H1 (cell line): Measurements from ENCODE around the gene ZNF555. TPM values are rescaled to one million over a fixed set of nuclear protein-coding genes. Genes with fewer than 3 reads are reported as not detected.

Experiments used
- CTCF ChIA-PET: fragments of 300-600 bp; sonication (Branson Sonifier 250); formaldehyde crosslinking; loops from one replicate; lab custom pipeline; 2021; ENCODE audit not compliant: partially characterized antibody; lab: Charles Lee
- POLR2A ChIA-PET: fragments of 300-600 bp; sonication (Branson Sonifier 250); formaldehyde crosslinking; loops from one replicate; lab custom pipeline; 2021; ENCODE audit warnings: inconsistent platforms; ENCODE audit not compliant: partially characterized antibody; lab: Charles Lee
- DNase-seq, 2 experiments: peaks; one replicate each; pipeline versions ENCODE4 v3.0.0 to v3.0.0-alpha.2; 2010 to 2022; ENCODE audit warnings: low spot score in 2 of 2, low read depth in 1 of 2, mixed read lengths in 1 of 2
- FAIRE-seq: peaks from 2 replicates; lab custom pipeline; 2011; peaks lifted over from hg19 to GRCh38; lab: Jason Lieb, UNC
- H2AFZ ChIP-seq: 2 replicates; pipeline ENCODE4 v1.8.1; 2012; ENCODE audit warnings: low read length, inconsistent platforms
- H2AK5ac ChIP-seq: 2 replicates; pipeline ENCODE4 v1.6.1; 2013; ENCODE audit warnings: low read depth, low read length
- H2BK120ac ChIP-seq: replicated peaks from 2 replicates; pipeline ENCODE3; 2013; ENCODE audit warnings: low read depth, low read length, inconsistent platforms
- H2BK12ac ChIP-seq: 2 replicates; pipeline ENCODE4 v1.6.1; 2013; ENCODE audit warnings: low read depth, low read length
- H2BK15ac ChIP-seq: 2 replicates; pipeline ENCODE4 v1.6.1; 2013; ENCODE audit warnings: low read length
- H2BK20ac ChIP-seq: 2 replicates; pipeline ENCODE4 v1.6.1; 2013; ENCODE audit warnings: low read length
- H2BK5ac ChIP-seq: 2 replicates; pipeline ENCODE4 v1.6.1; 2013; ENCODE audit warnings: low read depth, low read length
- H3K14ac ChIP-seq: 2 replicates; pipeline ENCODE4 v1.6.1; 2013; ENCODE audit warnings: inconsistent platforms; ENCODE audit not compliant: insufficient read length
- H3K18ac ChIP-seq: 2 replicates; pipeline ENCODE4 v1.6.1; 2013; ENCODE audit warnings: low read length; ENCODE audit errors: extremely low read depth
- H3K23ac ChIP-seq: 2 replicates; pipeline ENCODE4 v1.6.1; 2013; ENCODE audit warnings: inconsistent platforms; ENCODE audit not compliant: insufficient read length
- H3K23me2 ChIP-seq: 2 replicates; pipeline ENCODE4 v1.6.1; 2013; ENCODE audit warnings: low read depth, low read length
- H3K27ac ChIP-seq: 2 replicates; pipeline ENCODE4 v1.6.1; 2011; ENCODE audit warnings: low read depth, low read length, inconsistent platforms
- H3K27me3 ChIP-seq, 4 experiments: replicated peaks in 1 of 4; 1 replicate in 1 of 4; 2 replicates in 3 of 4; pipeline versions ENCODE4 v1.6.1 to v1.8.1; 2011 to 2013; ENCODE audit warnings: low read length in 3 of 4, mild to moderate bottlenecking in 3 of 4, inconsistent platforms in 2 of 4, mixed read lengths in 2 of 4, moderate library complexity in 1 of 4; ENCODE audit not compliant: control insufficient read depth in 3 of 4, insufficient read depth in 3 of 4; ENCODE audit errors: extremely low read depth in 1 of 4
- H3K36me3 ChIP-seq, 4 experiments: 2 replicates each; pipeline versions ENCODE4 v1.6.1 to v1.8.1; 2011 to 2013; ENCODE audit warnings: mild to moderate bottlenecking in 4 of 4, low read length in 3 of 4, moderate library complexity in 2 of 4, control low read depth in 1 of 4, inconsistent platforms in 1 of 4; ENCODE audit not compliant: insufficient read depth in 4 of 4, control insufficient read depth in 2 of 4
- H3K4ac ChIP-seq: replicated peaks from 2 replicates; pipeline ENCODE3; 2013; ENCODE audit warnings: low read length, low read depth, mixed read lengths, inconsistent platforms; ENCODE audit not compliant: insufficient read length
- H3K4me1 ChIP-seq, 4 experiments: replicated peaks in 1 of 4; 1 replicate in 1 of 4; 2 replicates in 3 of 4; pipeline versions ENCODE4 v1.6.1 to v1.8.1; 2011 to 2013; ENCODE audit warnings: low read length in 3 of 4, inconsistent platforms in 2 of 4, mixed read lengths in 1 of 4; ENCODE audit not compliant: insufficient read depth in 4 of 4, control insufficient read depth in 3 of 4
- H3K4me2 ChIP-seq, 2 experiments: 2 replicates each; pipeline versions ENCODE4 v1.6.1 to v1.8.1; 2011 to 2013; ENCODE audit warnings: low read depth in 2 of 2, low read length in 2 of 2, control low read depth in 1 of 2, inconsistent platforms in 1 of 2, mild to moderate bottlenecking in 1 of 2; ENCODE audit not compliant: insufficient read depth in 1 of 2
- H3K4me3 ChIP-seq, 4 experiments: fragments of 200-600, 300-600 bp in 1 of 4; sonication (generic), shearing (Covaris generic), sonication (Bioruptor Twin) in 1 of 4; 2 replicates each; pipeline versions ENCODE4 v1.5.1 to v1.8.1; 2011 to 2016; ENCODE audit warnings: low read length in 4 of 4, low read depth in 3 of 4, control low read depth in 2 of 4, inconsistent platforms in 2 of 4, mild to moderate bottlenecking in 2 of 4, mixed read lengths in 1 of 4, moderate library complexity in 1 of 4; ENCODE audit not compliant: insufficient read depth in 2 of 4; ENCODE audit errors: extremely low read depth in 1 of 4
- H3K56ac ChIP-seq: replicated peaks from 2 replicates; pipeline ENCODE3; 2013; ENCODE audit warnings: low read depth, mild to moderate bottlenecking, mixed read lengths, low read length, inconsistent platforms; ENCODE audit not compliant: insufficient read length
- H3K79me1 ChIP-seq: 2 replicates; pipeline ENCODE4 v1.6.1; 2013; ENCODE audit warnings: low read depth, low read length, control low read depth
- H3K79me2 ChIP-seq, 2 experiments: 2 replicates each; pipeline versions ENCODE4 v1.6.1 to v1.8.1; 2012 to 2013; ENCODE audit warnings: low read length in 2 of 2, mild to moderate bottlenecking in 2 of 2, inconsistent platforms in 1 of 2; ENCODE audit not compliant: insufficient read depth in 2 of 2, control insufficient read depth in 1 of 2
- H3K9ac ChIP-seq, 4 experiments: replicated peaks in 1 of 4; 1 replicate in 1 of 4; 2 replicates in 3 of 4; pipeline versions ENCODE4 v1.6.1 to v1.8.1; 2011 to 2013; ENCODE audit warnings: low read depth in 3 of 4, low read length in 3 of 4, control low read depth in 2 of 4, mild to moderate bottlenecking in 2 of 4, moderate library complexity in 2 of 4, inconsistent platforms in 1 of 4; ENCODE audit errors: extremely low read depth in 1 of 4
- H3K9me3 ChIP-seq, 2 experiments: 2 replicates each; pipeline versions ENCODE4 v1.6.1 to v1.8.1; 2012 to 2013; ENCODE audit warnings: mild to moderate bottlenecking in 2 of 2, moderate library complexity in 2 of 2, control low read depth in 1 of 2, inconsistent platforms in 1 of 2, low read depth in 1 of 2, low read length in 1 of 2, mixed read lengths in 1 of 2; ENCODE audit not compliant: insufficient read depth in 2 of 2
- H4K20me1 ChIP-seq, 2 experiments: replicated peaks in 1 of 2; 2 replicates each; pipeline versions ENCODE3 to v1.8.1; 2011 to 2013; ENCODE audit warnings: inconsistent platforms in 2 of 2, low read length in 2 of 2, mild to moderate bottlenecking in 1 of 2; ENCODE audit not compliant: insufficient read depth in 2 of 2, control insufficient read depth in 1 of 2
- H4K5ac ChIP-seq: 2 replicates; pipeline ENCODE4 v1.6.1; 2013; ENCODE audit warnings: low read length, low read depth, mixed read lengths, inconsistent platforms; ENCODE audit not compliant: insufficient read length
- H4K8ac ChIP-seq: 2 replicates; pipeline ENCODE4 v1.8.0; 2013; ENCODE audit warnings: mild to moderate bottlenecking, moderate library complexity, low read length, inconsistent platforms; ENCODE audit not compliant: insufficient read depth; ENCODE audit errors: extremely low read depth
- H4K91ac ChIP-seq: replicated peaks from 2 replicates; pipeline ENCODE3; 2013; ENCODE audit warnings: low read length, mixed read lengths, inconsistent platforms; ENCODE audit not compliant: insufficient read length
- BCL11A ChIP-seq, 2 experiments: IDR thresholded peaks; one replicate each; pipeline ENCODE4 v1.6.1; 2011; ENCODE audit warnings: low read depth in 2 of 2, low read length in 2 of 2, mild to moderate bottlenecking in 2 of 2
- BRCA1 ChIP-seq: IDR thresholded peaks from 2 replicates; pipeline ENCODE4 v1.6.1; 2012; ENCODE audit warnings: low read depth, low read length, improper control_type of control experiment
- CHD1 ChIP-seq: IDR thresholded peaks from 2 replicates; pipeline ENCODE4 v1.6.1; 2012; ENCODE audit warnings: low read depth, low read length, improper control_type of control experiment
- EGR1 ChIP-seq: IDR thresholded peaks from 2 replicates; pipeline ENCODE4 v1.6.1; 2011; ENCODE audit warnings: low read depth, low read length, borderline replicate concordance
- GABPA ChIP-seq: IDR thresholded peaks from 2 replicates; pipeline ENCODE4 v1.6.1; 2011; ENCODE audit warnings: mild to moderate bottlenecking, low read length, moderate library complexity, borderline replicate concordance; ENCODE audit not compliant: insufficient read depth
- GTF2F1 ChIP-seq: IDR thresholded peaks from 2 replicates; pipeline ENCODE4 v1.6.1; 2012; ENCODE audit warnings: low read depth, low read length, improper control_type of control experiment, borderline replicate concordance
- KDM4A ChIP-seq: IDR thresholded peaks from one replicate; pipeline ENCODE4 v1.7.1; 2012; ENCODE audit warnings: low read depth, mild to moderate bottlenecking, moderate library complexity, low read length, inconsistent platforms; ENCODE audit not compliant: severe bottlenecking
- MAX ChIP-seq: IDR thresholded peaks from 2 replicates; pipeline ENCODE4 v1.6.1; 2012; ENCODE audit warnings: inconsistent platforms
- NRF1 ChIP-seq: IDR thresholded peaks from 2 replicates; pipeline ENCODE4 v1.6.1; 2011; ENCODE audit warnings: mild to moderate bottlenecking, low read depth, low read length, improper control_type of control experiment
- RFX5 ChIP-seq: IDR thresholded peaks from 2 replicates; pipeline ENCODE4 v1.6.1; 2011; ENCODE audit warnings: low read depth, low read length, improper control_type of control experiment, borderline replicate concordance
- RNF2 ChIP-seq: fragments of 200-900, 300-1000 bp; sonication (generic); IDR thresholded peaks from 2 replicates; pipeline ENCODE4 v1.7.1; 2016; ENCODE audit warnings: borderline replicate concordance, low read depth, mild to moderate bottlenecking, antibody characterized with exemption, low read length; ENCODE audit not compliant: poor library complexity, severe bottlenecking; ENCODE audit errors: missing control alignments
- SP4 ChIP-seq: IDR thresholded peaks from 2 replicates; pipeline ENCODE4 v1.6.1; 2012; ENCODE audit warnings: low read length, inconsistent platforms
- TAF1 ChIP-seq: IDR thresholded peaks from 2 replicates; pipeline ENCODE4 v1.6.1; 2011; ENCODE audit warnings: mild to moderate bottlenecking, low read depth, low read length
- ZNF274 ChIP-seq: IDR thresholded peaks from 2 replicates; pipeline ENCODE4 v1.7.0; 2012; ENCODE audit warnings: low read length, borderline replicate concordance; ENCODE audit errors: extremely low read depth
- WGBS, 2 experiments: shearing (Covaris generic) in 1 of 2; methylation state at CpG; one replicate each; pipeline versions ENCODE4 v1.1.6 to v1.1.7; 2013 to 2015; ENCODE audit warnings: low lambda C conversion rate in 2 of 2, mixed read lengths in 2 of 2, inconsistent platforms in 1 of 2, low coverage in 1 of 2, missing lambda C conversion rate in 1 of 2; ENCODE audit not compliant: insufficient replicate concordance in 2 of 2, insufficient coverage in 1 of 2, insufficient read length in 1 of 2; ENCODE audit errors: extremely low coverage in 1 of 2, missing lambda C conversion rate in 1 of 2; 5-methylcytosine and 5-hydroxymethylcytosine counted together
- polyA plus RNA-seq, 7 experiments: library from polyadenylated mRNA; depleted of rRNA in 3 of 7; stranded (reverse) in 5 of 7; unstranded in 2 of 7; fragments of >200 nt in 5 of 7; fragments of 200-250 nt in 2 of 7; gene quantifications; 1 replicate in 5 of 7; 2 replicates in 1 of 7; 4 replicates in 1 of 7; pipeline versions ENCODE4 v1.2.1 to v1.2.3, GENCODE V29; 2011 to 2013; ENCODE audit warnings: missing spikeins in 2 of 7, mixed read lengths in 2 of 7
- total RNA-seq: library from RNA; stranded (reverse); fragmentation: NEBNext Ultra II Directional; extraction: Animal tissue kit (Norgen Biotek cat#: 25700); gene quantifications from 2 replicates; pipeline ENCODE4 v1.2.1, GENCODE V29; 2021

Gene ZNF555
- total and polyA plus RNA-seq, 2 of the 8 experiments (the other 6 are each of a cell fraction or from before 2014, with no cell fraction given), result 1.6 to 5.7 TPM

- H3K4ac ChIP-seq, result no peak overlapping the region
- no peaks in the 10 kb centered on the region; a peak in 1 of 7 replicates for H3K4me1 ChIP-seq
- H3K4me3 ChIP-seq, result no peak overlapping the region
- H3K18ac ChIP-seq, result no peak overlapping the region
- peaks cover 7% of the 10 kb centered on the region for H3K79me1 ChIP-seq
- H2BK5ac ChIP-seq, result no peak overlapping the region
- peaks cover 4 to 27% of the 10 kb centered on the region in 2 experiments for H4K20me1 ChIP-seq
- no peak overlapping the region for H4K5ac ChIP-seq
- DNase-seq, result no peak
- H2BK20ac ChIP-seq, result no peak overlapping the region
- H3K9ac ChIP-seq, result no peak overlapping the region; a peak in 1 of 7 replicates
- 91% methylated on average over 12 of the region's 12 CpGs; no CpG with 5 or more reads in 1 of the 2 experiments for WGBS, 2 experiments
- no peak overlapping the region for H2AFZ ChIP-seq
- H2BK12ac ChIP-seq, result no peak overlapping the region
- CTCF ChIA-PET, result interaction anchor here (0.6 to 1.0 kb wide), 2 partner anchors 18 to 145 kb away, joined by 3 read pairs; no protein-coding TSS in a partner anchor
- H2BK15ac ChIP-seq, result no peak overlapping the region
- no peak overlapping the region for H3K23ac ChIP-seq
- no peaks in the 10 kb centered on the region; a peak in 1 of 7 replicates for H3K27me3 ChIP-seq
- H2AK5ac ChIP-seq, result no peak overlapping the region
- H3K79me2 ChIP-seq, result peaks cover 0 to 15% of the 10 kb centered on the region in 2 experiments; a peak in 2 of 4 replicates
- no peak overlapping the region for H3K56ac ChIP-seq
- no peak overlapping the region for H3K27ac ChIP-seq
- H3K9me3 ChIP-seq, result no peaks in the 10 kb centered on the region
- H4K8ac ChIP-seq, result no peak overlapping the region
- no peak overlapping the region for H2BK120ac ChIP-seq
- peaks cover 27 to 63% (median 55%) of the 10 kb centered on the region in 4 experiments for H3K36me3 ChIP-seq
- FAIRE-seq, result no peak
- POLR2A ChIA-PET, result interaction anchor here (0.7 to 1.9 kb wide), 4 partner anchors 10 to 192 kb away, joined by 3 to 10 read pairs (median 3); no protein-coding TSS in a partner anchor
- H3K4me2 ChIP-seq, result no peak overlapping the region
- no peaks in the 10 kb centered on the region for H3K23me2 ChIP-seq
- H4K91ac ChIP-seq, result no peak overlapping the region
- H3K14ac ChIP-seq, result no peak overlapping the region
- TF ChIP-seq CHD1, result no peak
- no peak for TF ChIP-seq KDM4A
- no peak for TF ChIP-seq EGR1
- TF ChIP-seq NRF1, result no peak
- no peak for TF ChIP-seq SP4
- TF ChIP-seq ZNF274, result no peak
- no peak for TF ChIP-seq BCL11A (IDR thresholded peaks at IDR 0.05; ENCODE audit: low read depth in 2 of 2, low read length in 2 of 2)
- TF ChIP-seq BRCA1, result no peak
- no peak for TF ChIP-seq RFX5
- no peak for TF ChIP-seq TAF1
- TF ChIP-seq MAX, result no peak
- no peak for TF ChIP-seq GABPA
- no peak for TF ChIP-seq RNF2
- TF ChIP-seq GTF2F1, result no peak
Measured at GRCh38 chr19:2793577-2793976, 47.7 kb upstream of the ZNF555 start.
